ENCODE data around the gene TBCK.

TBCK gene

GRCh38 chr4:106318511-106318910 is 2.5 kb upstream of the TBCK start:
- no peaks in the 10 kb centered on the region for H3K27me3 ChIP-seq (replicated peaks)
- H3K27ac ChIP-seq, result no peak overlapping the region
- in situ Hi-C loops (cut with HindIII; ENCODE audit: low pct_ligation_motif_present, low sequenced_read_pairs), result no loop called here
- no peaks in the 10 kb centered on the region for H3K36me3 ChIP-seq (replicated peaks)
- TF ChIP-seq CTCF (IDR thresholded peaks at IDR 0.05; ENCODE audit: low read depth, low read length, missing control alignments), result no peak
- DNase-seq, result no peak
- H3K4me3 ChIP-seq (ENCODE audit: low read depth, low read length), result no peak overlapping the region

- Histone ChIP-seq H3K36me3 (replicated peaks) (no peaks in the 10 kb centered on the region), H3K27me3 (replicated peaks) (no peaks in the 10 kb centered on the region), H3K27ac (no peak overlapping the region), H3K4me3 (ENCODE audit: low read depth, low read length) (peak overlapping the region; percentile 79)
- in situ Hi-C loops (cut with HindIII; ENCODE audit: low pct_ligation_motif_present, low sequenced_read_pairs), result no loop called here
- no peak for TF ChIP-seq CTCF (IDR thresholded peaks at IDR 0.05; ENCODE audit: low read depth, low read length, missing control alignments)
- DNase-seq, result no peak
Measured at GRCh38 chr4:106317815-106318214, 1.8 kb upstream of the TBCK start.

- in situ Hi-C loops (cut with HindIII; ENCODE audit: low pct_ligation_motif_present, low sequenced_read_pairs), result no loop called here
- H3K27me3 ChIP-seq (replicated peaks), result no peaks in the 10 kb centered on the region
- H3K4me3 ChIP-seq (ENCODE audit: low read depth, low read length), result peak overlapping the region; percentile 79
- TF ChIP-seq CTCF (IDR thresholded peaks at IDR 0.05; ENCODE audit: low read depth, low read length, missing control alignments), result no peak
- no peaks in the 10 kb centered on the region for H3K36me3 ChIP-seq (replicated peaks)
- H3K27ac ChIP-seq, result peak overlapping the region; percentile 98
- peak; percentile 3 for DNase-seq
Measured at GRCh38 chr4:106316773-106317409, 882 bp upstream of the TBCK start.

GRCh38 chr4:106315476-106315967 is 487 bp downstream of the TBCK start:
- TF ChIP-seq CTCF (IDR thresholded peaks at IDR 0.05; ENCODE audit: low read depth, low read length, missing control alignments), result no peak
- H3K27me3 ChIP-seq (replicated peaks), result no peaks in the 10 kb centered on the region
- peak overlapping the region; percentile 98 for H3K27ac ChIP-seq
- DNase-seq, result peak; percentile 28
- H3K36me3 ChIP-seq (replicated peaks), result no peaks in the 10 kb centered on the region
- in situ Hi-C loops (cut with HindIII; ENCODE audit: low pct_ligation_motif_present, low sequenced_read_pairs), result no loop called here
- peak overlapping the region; percentile 79 for H3K4me3 ChIP-seq (ENCODE audit: low read depth, low read length)

- peak overlapping the region; percentile 79 for H3K4me3 ChIP-seq (ENCODE audit: low read depth, low read length)
- no peaks in the 10 kb centered on the region for H3K36me3 ChIP-seq (replicated peaks)
- in situ Hi-C loops (cut with HindIII; ENCODE audit: low pct_ligation_motif_present, low sequenced_read_pairs), result no loop called here
- DNase-seq, result no peak
- no peak overlapping the region for H3K27ac ChIP-seq
- H3K27me3 ChIP-seq (replicated peaks), result no peaks in the 10 kb centered on the region
- no peak for TF ChIP-seq CTCF (IDR thresholded peaks at IDR 0.05; ENCODE audit: low read depth, low read length, missing control alignments)
Measured at GRCh38 chr4:106314960-106315359, 1.0 kb downstream of the TBCK start.
